Epithelial cell of alveolus of lung (primary cell): ENCODE measurements around the gene OOSP4A. TPM values are rescaled to one million over a fixed set of nuclear protein-coding genes. Genes with fewer than 3 reads are reported as not detected.

Source experiments
- total RNA-seq: library from RNA; depleted of rRNA; stranded (reverse); fragments of >200 nt; gene quantifications from 2 replicates; pipeline ENCODE4 v1.2.1, GENCODE V29; 2015

OOSP4A gene
- not detected in 2 replicates for total RNA-seq

DNA sequence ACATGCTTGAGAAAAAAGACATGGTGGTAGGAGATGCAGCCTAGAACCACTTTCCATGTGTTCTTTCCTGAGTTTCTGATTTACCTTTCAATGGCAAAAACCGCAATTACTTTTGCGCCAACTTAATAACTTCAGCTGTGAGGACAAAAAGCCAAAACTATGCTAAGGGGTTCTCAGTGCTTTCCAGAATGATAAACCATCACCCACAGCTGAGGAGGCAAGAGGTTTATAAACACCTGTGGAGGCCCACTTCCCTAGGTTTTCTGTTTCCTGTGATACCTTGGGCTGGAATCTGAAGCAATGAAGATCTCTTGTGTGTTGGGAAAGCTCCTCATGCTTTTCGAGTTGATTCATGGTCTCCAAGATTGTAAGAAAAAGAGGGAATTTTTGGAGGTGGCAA lies at the start of gene OOSP4A:
Gene OOSP4A (plus strand): TSS at position 301 of the 400 bp plus-strand sequence. CDS start 0 bp downstream, at position 301.

GRCh38 chr11:59938132-59938531 lies 25.7 kb upstream of the OOSP4A start, which contains the start of gene OOSP1:
TSS of gene OOSP1 (plus strand) at chr11:59938432. CDS start at chr11:59938455, 23 bp downstream.

DNA sequence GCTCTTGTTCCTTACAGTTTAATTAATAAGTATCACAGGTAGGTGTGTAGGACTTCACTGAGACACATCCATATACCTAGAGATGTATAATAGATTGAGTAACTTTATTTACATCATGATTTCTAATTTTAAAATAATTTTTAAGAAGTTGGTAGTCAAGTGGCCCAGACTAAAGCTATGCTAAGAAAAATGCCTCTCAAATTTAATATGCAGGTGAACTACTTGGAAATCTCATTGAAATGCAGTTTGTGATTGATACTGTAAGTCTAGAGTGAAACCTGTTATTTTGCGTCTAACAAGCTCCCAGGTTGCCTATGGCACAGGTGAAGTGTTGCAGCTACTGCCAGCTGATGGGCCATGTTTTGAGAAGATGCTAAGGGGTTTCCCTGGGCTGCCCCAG lies 53.0 kb downstream of the OOSP4A start, which contains the start of gene OOSP4B:
Gene OOSP4B (plus strand): TSS at position 301 of the 400 bp plus-strand sequence.

Other genes with a start within 250 kb of the OOSP4A start
- 6.7 and 8.1 TPM in 2 replicates for gene STX3, start 208.7 kb upstream of the OOSP4A start, total RNA-seq
- gene MRPL16, start 153.3 kb upstream of the OOSP4A start, total RNA-seq, result 57.1 and 71.9 TPM in 2 replicates
- gene CBLIF, start 118.5 kb upstream of the OOSP4A start, total RNA-seq, result not detected in 2 replicates
- gene TCN1, start 97.5 kb upstream of the OOSP4A start, total RNA-seq, result not detected in 2 replicates
- not detected in 2 replicates for gene OOSP3, start 85.3 kb upstream of the OOSP4A start, total RNA-seq
- gene OOSP1, start 25.6 kb upstream of the OOSP4A start, total RNA-seq, result not detected in 2 replicates
- not detected in 2 replicates for gene OOSP4B, start 53.1 kb downstream of the OOSP4A start, total RNA-seq
- not detected in 2 replicates for gene OOSP2, start 76.4 kb downstream of the OOSP4A start, total RNA-seq
- not detected in 2 replicates for gene MS4A3, start 92.6 kb downstream of the OOSP4A start, total RNA-seq
- not detected in 2 replicates for gene MS4A2, start 124.6 kb downstream of the OOSP4A start, total RNA-seq
- not detected in 2 replicates for gene MS4A6A, start 219.1 kb downstream of the OOSP4A start, total RNA-seq